H9 (cell line): ENCODE results near the gene CHST1. TPM values are rescaled to one million over a fixed set of nuclear protein-coding genes. Genes with fewer than 3 reads are reported as not detected.
A peak's percentile ranks its signal among the peaks of the same experiment; 100 is the strongest.

Experiments used
- DNase-seq: peaks from one replicate; pipeline ENCODE4 v3.0.0-alpha.2; 2017
- H2AFZ ChIP-seq: one replicate; pipeline ENCODE4 v1.6.1; 2013; ENCODE audit warnings: mild to moderate bottlenecking, low read length, control low read depth, moderate library complexity
- H2AK5ac ChIP-seq: 2 replicates; pipeline ENCODE4 v1.6.1; 2013; ENCODE audit warnings: low read length, control low read depth, mixed read lengths; ENCODE audit not compliant: insufficient read length
- H2BK120ac ChIP-seq: one replicate; pipeline ENCODE4 v1.6.1; 2013; ENCODE audit warnings: low read depth, mild to moderate bottlenecking, low read length, control low read depth, inconsistent platforms; ENCODE audit not compliant: poor library complexity, severe bottlenecking
- H2BK12ac ChIP-seq: 2 replicates; pipeline ENCODE4 v1.6.1; 2013; ENCODE audit warnings: low read length, control low read depth, mixed read lengths, low read depth; ENCODE audit not compliant: insufficient read length
- H2BK15ac ChIP-seq: 2 replicates; pipeline ENCODE4 v1.6.1; 2013; ENCODE audit warnings: low read depth, low read length, control low read depth
- H2BK20ac ChIP-seq: one replicate; pipeline ENCODE4 v1.6.1; 2013; ENCODE audit warnings: low read depth, mild to moderate bottlenecking, low read length, control low read depth, inconsistent platforms; ENCODE audit not compliant: poor library complexity, severe bottlenecking
- H2BK5ac ChIP-seq: 2 replicates; pipeline ENCODE4 v1.6.1; 2013; ENCODE audit warnings: low read length, control low read depth, mixed read lengths; ENCODE audit not compliant: insufficient read length
- H3K14ac ChIP-seq: 2 replicates; pipeline ENCODE4 v1.6.1; 2013; ENCODE audit warnings: low read length, control low read depth; ENCODE audit not compliant: insufficient read depth
- H3K18ac ChIP-seq: 2 replicates; pipeline ENCODE4 v1.6.1; 2013; ENCODE audit warnings: low read depth, mild to moderate bottlenecking, mixed read lengths, low read length, control low read depth; ENCODE audit not compliant: insufficient read length
- H3K23ac ChIP-seq: 2 replicates; pipeline ENCODE4 v1.6.1; 2013; ENCODE audit warnings: low read length, control low read depth, mixed read lengths, low read depth; ENCODE audit not compliant: insufficient read length
- H3K23me2 ChIP-seq: 2 replicates; pipeline ENCODE4 v1.6.1; 2013; ENCODE audit warnings: low read depth, mild to moderate bottlenecking, mixed read lengths, low read length, control low read depth; ENCODE audit not compliant: insufficient read length, poor library complexity, severe bottlenecking
- H3K27ac ChIP-seq: 2 replicates; pipeline ENCODE4 v1.5.1; 2013; ENCODE audit warnings: low read length, control low read depth, mixed read lengths, low read depth; ENCODE audit not compliant: insufficient read length
- H3K27me3 ChIP-seq: 2 replicates; pipeline ENCODE4 v1.6.1; 2013; ENCODE audit warnings: low read length, control low read depth, inconsistent platforms; ENCODE audit not compliant: insufficient read depth
- H3K4ac ChIP-seq: 2 replicates; pipeline ENCODE4 v1.6.1; 2013; ENCODE audit warnings: low read depth, mild to moderate bottlenecking, control low read depth, inconsistent platforms, low read length, moderate library complexity
- H3K4me1 ChIP-seq: 2 replicates; pipeline ENCODE4 v1.6.1; 2013; ENCODE audit warnings: low read length, control low read depth, inconsistent platforms; ENCODE audit not compliant: insufficient read depth
- H3K4me2 ChIP-seq: 2 replicates; pipeline ENCODE4 v1.6.1; 2013; ENCODE audit warnings: low read length, control low read depth, mixed read lengths; ENCODE audit not compliant: insufficient read length, insufficient read depth
- H3K56ac ChIP-seq: 2 replicates; pipeline ENCODE4 v1.6.1; 2013; ENCODE audit warnings: low read depth, mild to moderate bottlenecking, mixed read lengths, low read length, control low read depth; ENCODE audit not compliant: insufficient read length
- H3K79me1 ChIP-seq: 2 replicates; pipeline ENCODE4 v1.6.1; 2013; ENCODE audit warnings: low read depth, mild to moderate bottlenecking, moderate library complexity, low read length, control low read depth, inconsistent platforms; ENCODE audit not compliant: insufficient read depth, poor library complexity, severe bottlenecking
- H3K79me2 ChIP-seq: 2 replicates; pipeline ENCODE4 v1.6.1; 2013; ENCODE audit warnings: low read length, control low read depth, inconsistent platforms; ENCODE audit not compliant: insufficient read depth
- H3K9ac ChIP-seq: 2 replicates; pipeline ENCODE4 v1.6.1; 2013; ENCODE audit warnings: low read length, control low read depth, mixed read lengths; ENCODE audit not compliant: insufficient read length; ENCODE audit errors: extremely low read depth
- H3K9me3 ChIP-seq: one replicate; pipeline ENCODE4 v1.6.1; 2013; ENCODE audit warnings: low read depth, low read length, inconsistent platforms; ENCODE audit not compliant: control insufficient read depth
- H3T11ph ChIP-seq: one replicate; pipeline ENCODE4 v1.6.1; 2013; ENCODE audit warnings: mild to moderate bottlenecking, low read length, control low read depth, inconsistent platforms
- H4K20me1 ChIP-seq: one replicate; pipeline ENCODE4 v1.6.1; 2013; ENCODE audit not compliant: control insufficient read depth, insufficient read length, insufficient read depth
- H4K5ac ChIP-seq: 2 replicates; pipeline ENCODE4 v1.6.1; 2013; ENCODE audit warnings: low read depth, mild to moderate bottlenecking, mixed read lengths, low read length, control low read depth; ENCODE audit not compliant: insufficient read length
- H4K8ac ChIP-seq: replicated peaks from 2 replicates; pipeline ENCODE4 v1.6.1; 2013; ENCODE audit warnings: low read length, control low read depth, mixed read lengths, low read depth; ENCODE audit not compliant: insufficient read length
- H4K91ac ChIP-seq: 2 replicates; pipeline ENCODE4 v1.6.1; 2013; ENCODE audit warnings: low read depth, mild to moderate bottlenecking, moderate library complexity, mixed read lengths, low read length, control low read depth; ENCODE audit not compliant: insufficient read length
- H3K27ac Mint-ChIP-seq, 3 experiments: 2 replicates in 2 of 3; 3 replicates in 1 of 3; pipeline ENCODE4 v1.8.0; 2020 to 2021; ENCODE audit warnings: mixed read lengths in 3 of 3, mild to moderate bottlenecking in 1 of 3, moderate library complexity in 1 of 3
- H3K27me3 Mint-ChIP-seq: 2 replicates; pipeline ENCODE4 v1.8.0; 2021; ENCODE audit warnings: low read depth, mild to moderate bottlenecking, moderate library complexity, mixed read lengths
- H3K36me3 Mint-ChIP-seq, 3 experiments: 2 replicates in 2 of 3; 3 replicates in 1 of 3; pipeline ENCODE4 v1.8.0; 2020 to 2021; ENCODE audit warnings: low read depth in 3 of 3, mixed read lengths in 3 of 3; ENCODE audit not compliant: insufficient read depth in 1 of 3
- H3K4me1 Mint-ChIP-seq, 2 experiments: 2 replicates each; pipeline ENCODE4 v1.8.0; 2020; ENCODE audit warnings: mixed read lengths in 2 of 2
- H3K4me3 Mint-ChIP-seq, 2 experiments: 2 replicates in 1 of 2; 3 replicates in 1 of 2; pipeline ENCODE4 v1.8.0; 2020 to 2021; ENCODE audit warnings: mild to moderate bottlenecking in 2 of 2, mixed read lengths in 2 of 2, moderate library complexity in 1 of 2
- H3K9me3 Mint-ChIP-seq, 2 experiments: 2 replicates in 1 of 2; 3 replicates in 1 of 2; pipeline ENCODE4 v1.8.0; 2020; ENCODE audit warnings: mild to moderate bottlenecking in 2 of 2, mixed read lengths in 2 of 2, moderate library complexity in 1 of 2
- CTCF ChIP-seq: fragments of 200-600 bp; sonication (generic); conservative IDR thresholded peaks from 3 replicates; pipeline ENCODE4 v1.8.0; 2021; ENCODE audit warnings: antibody characterized with exemption, mild to moderate bottlenecking
- WGBS: extraction: QIAGEN DNeasy Blood & Tissue Kit; methylation state at CpG from one replicate; pipeline ENCODE4 v1.1.7; 2013; ENCODE audit warnings: missing lambda C conversion rate, low lambda C conversion rate, mixed read lengths; ENCODE audit not compliant: insufficient read length; ENCODE audit errors: extremely low coverage; 5-methylcytosine and 5-hydroxymethylcytosine counted together
- total RNA-seq: library from RNA; stranded (reverse); gene quantifications from 2 replicates; pipeline ENCODE4 v1.2.1, GENCODE V29; 2021

The CHST1 gene
- total RNA-seq, 1 experiment from 2014 or later, result 0.57 TPM

- Mint-ChIP-seq H3K9me3 (0 out of 5 replicates have a peak, but pooled peaks cover 0 to 2% of the 10 kb centered on the region in 2 experiments), H3K4me3 (no peak overlapping the region), H3K27me3 (peaks cover 12% of the 10 kb centered on the region), H3K4me1 (peaks cover 14 to 23% of the 10 kb centered on the region in 2 experiments), H3K36me3 (no peaks in the 10 kb centered on the region; a peak in 2 of 7 replicates), H3K27ac (no peak overlapping the region)
- WGBS, result no CpG with 5 or more reads among the region's 3 CpGs
- Histone ChIP-seq H4K20me1 (no peaks in the 10 kb centered on the region), H2BK5ac (no peak overlapping the region), H3K27ac (no peak overlapping the region), H3K4me2 (no peak overlapping the region), H2AFZ (no peak overlapping the region), H3K4ac (no peak overlapping the region), H3K4me1 (no peaks in the 10 kb centered on the region), H4K8ac (no peak overlapping the region), H3K18ac (no peak overlapping the region), H2BK120ac (no peak overlapping the region), H2BK20ac (no peak overlapping the region), H4K91ac (no peak overlapping the region), H3K9ac (no peak overlapping the region), H2BK15ac (no peak overlapping the region), H4K5ac (no peak overlapping the region), H2BK12ac (no peak overlapping the region), H3T11ph (no peak overlapping the region), H3K79me1 (no peaks in the 10 kb centered on the region), H3K23ac (no peak overlapping the region), H3K9me3 (no peaks in the 10 kb centered on the region), H3K14ac (no peak overlapping the region), H3K56ac (no peak overlapping the region), H3K79me2 (no peaks in the 10 kb centered on the region), H3K27me3 (no peaks in the 10 kb centered on the region), H3K23me2 (no peaks in the 10 kb centered on the region), H2AK5ac (no peak overlapping the region)
- DNase-seq, result peak; percentile 8
- no peak for TF ChIP-seq CTCF
Observed at GRCh38 chr11:45653277-45653676, 12.1 kb downstream of the CHST1 start.
